Suprapubic skin (tissue), 4 donors: ENCODE results near the gene ANXA8L1. TPM values are rescaled to one million over a fixed set of nuclear protein-coding genes. Genes with fewer than 3 reads are reported as not detected.
"Not testable (repeated sequence)": the region's sequence is repeated elsewhere in the genome, so short reads cannot be mapped to it uniquely, and the experiment has no call there.

Experiments used
- DNase-seq, 2 donors: peaks; one replicate each; pipeline ENCODE4 v3.0.0-alpha.2; 2019; ENCODE audit warnings: low spot score in 2 of 2
- H3K27ac ChIP-seq: fragments of 200-600 bp; sonication (generic); one replicate; pipeline ENCODE4 v1.5.1; 2019
- H3K27me3 ChIP-seq: fragments of 200-600 bp; sonication (generic); one replicate; pipeline ENCODE4 v1.5.1; 2019
- H3K36me3 ChIP-seq: fragments of 200-600 bp; sonication (generic); one replicate; pipeline ENCODE4 v1.5.1; 2019
- H3K4me1 ChIP-seq: fragments of 200-600 bp; sonication (generic); one replicate; pipeline ENCODE4 v1.5.1; 2019
- H3K4me3 ChIP-seq: fragments of 200-600 bp; sonication (generic); one replicate; pipeline ENCODE4 v1.5.1; 2019; ENCODE audit warnings: mild to moderate bottlenecking
- H3K9me3 ChIP-seq: fragments of 200-600 bp; sonication (generic); one replicate; pipeline ENCODE4 v1.5.1; 2019
- whole genome bisulfite sequencing: methylation state at CpG from one replicate; pipeline ENCODE4 v1.1.5; 2018; 5-methylcytosine and 5-hydroxymethylcytosine counted together
- total RNA-seq, 4 donors: library from RNA; depleted of rRNA; stranded (reverse); fragments of >200 nt; gene quantifications; one replicate each; pipeline ENCODE4 v1.1.0, GENCODE V29; 2016

The ANXA8L1 gene
- total RNA-seq, 4 donors from 2014 or later, result 263 to 396 (median 341) TPM

DNA sequence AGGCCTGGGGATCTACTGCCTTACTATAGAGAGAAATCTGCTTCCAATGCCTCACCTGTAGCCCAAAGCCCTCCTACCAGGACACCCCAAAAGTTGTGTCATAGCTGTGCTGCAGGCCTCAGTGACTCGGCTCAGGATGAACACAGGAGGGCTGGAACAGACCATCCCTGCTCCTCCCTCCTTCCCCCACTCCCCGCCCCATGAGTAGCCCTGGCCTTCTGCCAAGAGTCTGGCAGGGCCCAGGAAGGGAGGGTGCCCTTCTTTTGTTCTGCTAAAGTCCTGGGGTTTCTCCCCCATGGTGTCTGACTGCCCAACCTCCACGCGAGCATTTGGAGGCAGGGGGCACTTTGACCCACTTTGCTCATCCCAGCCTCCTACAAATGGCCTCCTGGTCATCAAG is 65.4 kb downstream of the ANXA8L1 start:
- not testable (repeated sequence) for H3K4me1 ChIP-seq, H3K27me3 ChIP-seq, DNase-seq, H3K27ac ChIP-seq, H3K4me3 ChIP-seq, H3K9me3 ChIP-seq, H3K36me3 ChIP-seq
- no CpG with 5 or more reads among the region's 4 CpGs for WGBS

Other genes starting within 250 kb of the ANXA8L1 start
- gene ANTXRL, start 88.8 kb upstream of the ANXA8L1 start, total RNA-seq, result not detected
- 1 to 10 TPM in 1 of 4 donors, under 1 TPM in 3; 0.39 to 3.8 (median 0.78) TPM for gene NPY4R, start 90.2 kb downstream of the ANXA8L1 start, total RNA-seq
- 10 to 100 TPM; 32.8 to 61.2 (median 40.4) TPM for gene GPRIN2, start 180.9 kb downstream of the ANXA8L1 start, total RNA-seq
- 1 to 10 TPM in 3 of 4 donors, under 1 TPM in 1; 0.26 to 4.0 (median 2.6) TPM for gene SYT15, start 203.4 kb downstream of the ANXA8L1 start, total RNA-seq